NB4 (cell line): ENCODE measurements around the gene CRACDL.
A peak's percentile ranks its signal among the peaks of the same experiment; 100 is the strongest.

Experiments
- DNase-seq: peaks from one replicate; pipeline ENCODE4 v3.0.0; 2010; ENCODE audit warnings: low read depth
- H3K4me3 ChIP-seq: one replicate; pipeline ENCODE4 v1.5.1; 2011; ENCODE audit warnings: mild to moderate bottlenecking, low read depth, low read length, moderate library complexity
- CTCF ChIP-seq: IDR thresholded peaks from one replicate; pipeline ENCODE4 v1.5.1; 2012; ENCODE audit warnings: low read depth, low read length
- MAX ChIP-seq: IDR thresholded peaks from 2 replicates; pipeline ENCODE4 v1.6.1; 2011; ENCODE audit warnings: low read depth, low read length
- MYC ChIP-seq: IDR thresholded peaks from 2 replicates; pipeline ENCODE4 v1.6.1; 2011; ENCODE audit warnings: low read depth, low read length
- POLR2A ChIP-seq: IDR thresholded peaks from 2 replicates; pipeline ENCODE4 v1.6.1; 2011; ENCODE audit warnings: mild to moderate bottlenecking; ENCODE audit not compliant: insufficient read length; ENCODE audit errors: extremely low read depth

Gene CRACDL

GRCh38 chr2:98750593-98751282 is 185.3 kb downstream of the CRACDL start:
- DNase-seq: no peak
- TF ChIP-seq MYC (no peak), POLR2A (no peak), MAX (no peak), CTCF (no peak)
- no peak overlapping the region for H3K4me3 ChIP-seq

- TF ChIP-seq MYC: no peak
- no peak for TF ChIP-seq MAX
- TF ChIP-seq CTCF: no peak
- TF ChIP-seq POLR2A: no peak
- H3K4me3 ChIP-seq: no peak overlapping the region
- DNase-seq: peak; percentile 73
Measured at GRCh38 chr2:98749066-98749450, 187.0 kb downstream of the CRACDL start.

GRCh38 chr2:98748292-98749065 is 187.5 kb downstream of the CRACDL start:
- DNase-seq: no peak
- TF ChIP-seq MYC: no peak
- no peak for TF ChIP-seq CTCF
- TF ChIP-seq MAX: no peak
- no peak for TF ChIP-seq POLR2A
- no peak overlapping the region for H3K4me3 ChIP-seq

GRCh38 chr2:98747888-98748287 is 188.1 kb downstream of the CRACDL start:
- DNase-seq: no peak
- no peak overlapping the region for H3K4me3 ChIP-seq
- TF ChIP-seq MYC (no peak), CTCF (no peak), POLR2A (no peak), MAX (no peak)

GRCh38 chr2:98746426-98746825 is 189.6 kb downstream of the CRACDL start:
- TF ChIP-seq MYC (no peak), POLR2A (no peak)
- no peak overlapping the region for H3K4me3 ChIP-seq
- no peak for DNase-seq

- no peak for DNase-seq
- TF ChIP-seq CTCF: no peak
- no peak overlapping the region for H3K4me3 ChIP-seq
Measured at GRCh38 chr2:98744595-98744994, 191.4 kb downstream of the CRACDL start.
